K562 (cell line): Measurements from ENCODE around the gene GPX7. TPM values are rescaled to one million over a fixed set of nuclear protein-coding genes. Genes with fewer than 3 reads are reported as not detected.

Experiments used
- ATAC-seq: fragments of 200-7000 bp; cut with Tn5 transposase; 3 replicates; pipeline ENCODE4 v1.9.1; 2020; ENCODE audit warnings: moderate library complexity
- BruUV-seq: library from RNA; stranded (reverse); fragments of 400-500 nt; replicated peaks from 2 replicates; lab custom pipeline; 2021; lab: Mats Ljungman, UMichigan
- CTCF ChIA-PET: fragments of 300-600 bp; formaldehyde crosslinking; extraction: SDS; loops from one replicate; lab custom pipeline; 2021; ENCODE audit warnings: low intra/inter-chr PET ratio; lab: Yijun Ruan, JAX
- POLR2A ChIA-PET: fragments of 300-600, 350-650 bp; sonication (Branson Sonifier 250); formaldehyde crosslinking; extraction: SDS; loops from one replicate; lab custom pipeline; 2021; ENCODE audit warnings: antibody characterized with exemption, inconsistent platforms; lab: Yijun Ruan, JAX
- DNase-seq, 4 experiments: peaks; one replicate each; pipeline versions ENCODE4 v3.0.0 to v3.0.0-alpha.2; 2011 to 2018; ENCODE audit warnings: low spot score in 3 of 4, mixed read lengths in 3 of 4; ENCODE audit errors: extremely low read depth in 1 of 4
- FAIRE-seq: peaks from 2 replicates; lab custom pipeline; 2011; peaks lifted over from hg19 to GRCh38; lab: Jason Lieb, UNC
- H2AFZ ChIP-seq: 2 replicates; pipeline ENCODE4 v1.6.0; 2011; ENCODE audit warnings: low read depth, low read length, control low read depth, inconsistent platforms
- H3K27ac ChIP-seq: fragments of 200-600 bp; 3 replicates; pipeline ENCODE4 v1.8.0; 2011; ENCODE audit warnings: low read depth, mild to moderate bottlenecking, control low read depth, inconsistent platforms, low read length, moderate library complexity, mixed read lengths; ENCODE audit errors: extremely low read depth
- H3K27me3 ChIP-seq, 2 experiments: fragments of 300-600 bp in 1 of 2; 2 replicates in 1 of 2; 3 replicates in 1 of 2; pipeline versions ENCODE4 v1.6.0 to v1.8.0; 2011; ENCODE audit warnings: inconsistent platforms in 2 of 2, low read length in 2 of 2, mild to moderate bottlenecking in 1 of 2, mixed read lengths in 1 of 2, moderate library complexity in 1 of 2; ENCODE audit not compliant: control insufficient read depth in 2 of 2, insufficient read depth in 2 of 2
- H3K36me3 ChIP-seq: fragments of 300-600 bp; 3 replicates; pipeline ENCODE4 v1.8.0; 2011; ENCODE audit warnings: mild to moderate bottlenecking, low read length, inconsistent platforms; ENCODE audit not compliant: control insufficient read depth, insufficient read depth
- H3K4me1 ChIP-seq, 2 experiments: fragments of 200-600 bp in 1 of 2; replicated peaks in 1 of 2; 2 replicates in 1 of 2; 3 replicates in 1 of 2; pipeline versions ENCODE4 v1.5.1 to v1.8.0; 2011; ENCODE audit warnings: inconsistent platforms in 2 of 2, low read length in 2 of 2, mild to moderate bottlenecking in 1 of 2, mixed read lengths in 1 of 2, moderate library complexity in 1 of 2; ENCODE audit not compliant: control insufficient read depth in 2 of 2, insufficient read depth in 2 of 2
- H3K4me2 ChIP-seq: 2 replicates; pipeline ENCODE4 v1.6.1; 2011; ENCODE audit warnings: low read length, control low read depth, inconsistent platforms, mixed read lengths; ENCODE audit not compliant: insufficient read depth
- H3K4me3 ChIP-seq: fragments of 200-600 bp; sonication (generic), shearing (Covaris generic); 2 replicates; pipeline ENCODE4 v1.5.1; 2016; ENCODE audit warnings: control low read depth, inconsistent platforms
- H3K79me2 ChIP-seq: fragments of 200-600 bp; 3 replicates; pipeline ENCODE4 v1.8.0; 2011; ENCODE audit warnings: low read length, inconsistent platforms; ENCODE audit not compliant: control insufficient read depth, insufficient read depth
- H3K9ac ChIP-seq, 2 experiments: 2 replicates each; pipeline versions ENCODE4 v1.6.0 to v1.6.1; 2011; ENCODE audit warnings: low read depth in 2 of 2, low read length in 2 of 2, control low read depth in 1 of 2, inconsistent platforms in 1 of 2, mild to moderate bottlenecking in 1 of 2, mixed read lengths in 1 of 2; ENCODE audit not compliant: insufficient read depth in 1 of 2
- H3K9me1 ChIP-seq: one replicate; pipeline ENCODE4 v1.6.0; 2011; ENCODE audit warnings: inconsistent platforms, mild to moderate bottlenecking, low read length, moderate library complexity; ENCODE audit not compliant: control insufficient read depth, insufficient read depth
- H3K9me3 ChIP-seq: replicated peaks from 2 replicates; pipeline ENCODE4 v1.5.1; 2011; ENCODE audit warnings: low read depth, low read length, inconsistent platforms; ENCODE audit not compliant: control insufficient read depth, insufficient read depth
- H4K20me1 ChIP-seq: replicated peaks from 2 replicates; pipeline ENCODE4 v1.6.1; 2011; ENCODE audit warnings: low read length, inconsistent platforms, mixed read lengths; ENCODE audit not compliant: control insufficient read depth, insufficient read depth
- ARNT ChIP-seq, 2 experiments: fragments of 450-650 bp; IDR thresholded peaks; 2 replicates each; pipeline ENCODE4 v1.6.1; 2016; ENCODE audit warnings: mild to moderate bottlenecking in 1 of 2
- CEBPB ChIP-seq: fragments of 450-650 bp; IDR thresholded peaks from 2 replicates; pipeline ENCODE4 v1.6.1; 2016; ENCODE audit warnings: missing genetic modification characterization, missing compliant biosample characterization
- WGBS: fragments of 100-300 bp; shearing (Covaris generic); methylation state at CpG from one replicate; pipeline ENCODE4 v1.1.6; 2016; ENCODE audit warnings: low coverage, mixed read lengths; ENCODE audit not compliant: insufficient coverage; ENCODE audit errors: missing lambda C conversion rate; 5-methylcytosine and 5-hydroxymethylcytosine counted together
- in situ Hi-C: fragments of 300-500 bp; cut with MboI; formaldehyde crosslinking; loops from 4 replicates; pipeline ENCODE4 v1.15.0; 2018; ENCODE audit warnings: inconsistent platforms, mixed read lengths
- intact Hi-C: fragments of 100-400 bp; cut with micrococcal nuclease; formaldehyde crosslinking; loops from 2 replicates; pipeline ENCODE4 v1.14.2; 2022
- polyA plus RNA-seq, 8 experiments: library from polyadenylated mRNA; depleted of rRNA in 4 of 8; stranded (reverse) in 5 of 8; unstranded in 3 of 8; fragments of >200 nt; fragmentation: Nextera tagmentation in 2 of 8; fragmentation: Illumina TruSeq in 1 of 8; extraction: Ambion mirVana in 2 of 8; extraction: Trizol in 1 of 8; gene quantifications; 2 replicates each; pipeline versions ENCODE4 v1.2.1 to v1.2.3, GENCODE V29; 2011 to 2014; ENCODE audit warnings: inconsistent platforms in 1 of 8, missing spikeins in 1 of 8
- total RNA-seq, 7 experiments: library from RNA; depleted of rRNA in 6 of 7; stranded (reverse); fragments of >200 nt in 6 of 7; fragmentation: Illumina TruSeq in 2 of 7; extraction: Trizol in 2 of 7; gene quantifications; 2 replicates each; pipeline versions ENCODE4 v1.2.1 to v1.2.3, GENCODE V29; 2011 to 2021; ENCODE audit warnings: low replicate concordance in 1 of 7
- TF ChIP-seq, protein P1 (sequence below): fragments of 450-650 bp; IDR thresholded peaks from 2 replicates; pipeline ENCODE4 v1.6.1; 2014; ENCODE audit warnings: low read depth, mild to moderate bottlenecking, moderate library complexity, borderline replicate concordance

GPX7 gene
- total and polyA plus RNA-seq, 9 of the 15 experiments (the other 6 are each of a cell fraction or from before 2014, with no cell fraction given) = 0.08 TPM; not detected in 8

DNA sequence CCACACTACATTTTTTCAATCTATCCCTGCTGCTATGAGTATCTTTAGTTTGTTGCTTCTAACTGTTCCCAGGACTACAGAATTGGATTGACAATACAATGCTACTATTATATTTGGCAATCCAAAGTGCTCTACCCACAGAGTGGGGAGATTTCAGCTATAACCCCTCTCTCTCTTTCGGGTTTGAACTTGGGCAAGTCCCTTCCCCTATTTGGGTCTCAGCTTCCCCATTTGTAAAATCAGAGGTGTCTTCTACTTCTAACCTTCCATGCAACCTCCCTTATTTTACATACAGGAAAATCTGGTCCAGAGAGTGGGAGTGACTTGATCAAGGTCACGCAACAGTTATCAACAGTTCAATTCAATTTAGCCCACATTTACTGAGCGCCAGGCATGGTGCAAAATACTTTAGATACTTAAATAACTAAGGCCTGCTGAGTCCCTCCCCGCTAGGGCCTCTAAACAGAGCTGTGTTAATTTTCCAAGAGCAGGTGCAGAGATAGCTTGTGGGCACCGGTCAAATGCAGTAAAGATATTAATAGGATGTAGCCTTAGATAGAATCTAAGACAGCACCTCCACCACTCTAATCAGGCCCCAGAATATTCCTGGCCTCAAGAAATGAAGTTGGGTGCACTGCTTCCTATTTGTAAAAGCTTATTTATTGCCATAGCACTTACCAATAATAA, 9.4 kb upstream of the GPX7 start (continued):
- TF ChIP-seq, protein P1, sequence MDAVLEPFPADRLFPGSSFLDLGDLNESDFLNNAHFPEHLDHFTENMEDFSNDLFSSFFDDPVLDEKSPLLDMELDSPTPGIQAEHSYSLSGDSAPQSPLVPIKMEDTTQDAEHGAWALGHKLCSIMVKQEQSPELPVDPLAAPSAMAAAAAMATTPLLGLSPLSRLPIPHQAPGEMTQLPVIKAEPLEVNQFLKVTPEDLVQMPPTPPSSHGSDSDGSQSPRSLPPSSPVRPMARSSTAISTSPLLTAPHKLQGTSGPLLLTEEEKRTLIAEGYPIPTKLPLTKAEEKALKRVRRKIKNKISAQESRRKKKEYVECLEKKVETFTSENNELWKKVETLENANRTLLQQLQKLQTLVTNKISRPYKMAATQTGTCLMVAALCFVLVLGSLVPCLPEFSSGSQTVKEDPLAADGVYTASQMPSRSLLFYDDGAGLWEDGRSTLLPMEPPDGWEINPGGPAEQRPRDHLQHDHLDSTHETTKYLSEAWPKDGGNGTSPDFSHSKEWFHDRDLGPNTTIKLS = no peak

DNA sequence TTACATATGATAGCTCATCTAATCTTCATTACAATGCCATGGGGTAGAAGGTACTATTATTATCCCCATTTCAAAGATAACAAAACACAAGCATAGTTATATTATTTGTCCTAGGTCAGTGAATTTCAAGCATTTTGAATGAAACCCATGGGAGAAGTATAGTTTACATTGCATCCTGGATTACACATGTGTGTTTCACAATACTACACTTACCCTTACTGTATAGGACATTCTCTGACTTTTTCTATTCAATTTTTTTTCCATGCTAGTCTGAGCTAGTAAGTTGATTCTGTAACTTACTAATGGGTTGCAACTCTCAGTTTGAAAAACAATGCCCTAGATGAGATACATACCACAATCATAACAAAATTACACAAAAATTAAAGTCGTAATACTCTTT, 8.7 kb upstream of the GPX7 start:
- Histone ChIP-seq H3K9me1 (no peaks in the 10 kb centered on the region), H3K27me3 (no peaks in the 10 kb centered on the region), H3K4me2 (no peak overlapping the region), H3K27ac (no peak overlapping the region), H3K4me1 (no peaks in the 10 kb centered on the region; a peak in 1 of 5 replicates), H2AFZ (no peak overlapping the region), H3K9ac (no peak overlapping the region), H3K79me2 (no peaks in the 10 kb centered on the region), H3K4me3 (no peak overlapping the region), H3K36me3 (no peaks in the 10 kb centered on the region), H3K9me3 (no peaks in the 10 kb centered on the region), H4K20me1 (no peaks in the 10 kb centered on the region)
- WGBS = 19% methylated on average over 1 of the region's 1 CpG
- no TSS peak for BruUV-seq
- TF ChIP-seq CEBPB (tag) (peak; percentile 56), ARNT (IDR thresholded peaks at IDR 0.05) (no peak)
- ATAC-seq = no peak
- CTCF ChIA-PET = interaction anchor here (0.5 kb wide), 1 partner anchor 12 kb away, joined by 3 read pairs; no protein-coding TSS in a partner anchor
- in situ Hi-C loops = no loop called here
- intact Hi-C loops = no loop called here
- POLR2A ChIA-PET = interaction anchor here (0.9 to 1.7 kb wide), 5 partner anchors 10 to 190 kb away, joined by 3 to 8 read pairs (median 5); partner anchors contain the start of gene TUT4
- FAIRE-seq = no peak
- no peak for DNase-seq
